Left lung (tissue), 10 donors: Measurements from ENCODE around the gene NR2C2AP. TPM values are rescaled to one million over a fixed set of nuclear protein-coding genes. Genes with fewer than 3 reads are reported as not detected.

Experiments
- ATAC-seq: fragments of 200-7000 bp; cut with Tn5 transposase; one replicate; pipeline ENCODE4 v1.9.1; 2020; ENCODE audit warnings: moderate library complexity
- DNase-seq, 4 donors: peaks; one replicate each; pipeline ENCODE4 v3.0.0-alpha.2; 2013 to 2020
- H3K27ac ChIP-seq, 2 donors: fragments of 200-600 bp; sonication (generic) in 1 of 2; one replicate each; pipeline versions ENCODE4 v1.5.0 to v1.8.0; 2020 to 2021
- H3K27me3 ChIP-seq, 2 donors: fragments of 200-600 bp; sonication (generic) in 1 of 2; one replicate each; pipeline versions ENCODE4 v1.5.0 to v1.8.0; 2020 to 2021
- H3K36me3 ChIP-seq, 2 donors: fragments of 200-600 bp; sonication (generic) in 1 of 2; one replicate each; pipeline versions ENCODE4 v1.5.0 to v1.8.0; 2020 to 2021
- H3K4me1 ChIP-seq, 2 donors: fragments of 200-600 bp; one replicate each; pipeline ENCODE4 v1.8.0; 2021
- H3K4me3 ChIP-seq, 2 donors: fragments of 200-600 bp; sonication (generic) in 1 of 2; one replicate each; pipeline versions ENCODE4 v1.5.0 to v1.8.0; 2020 to 2021; ENCODE audit warnings: mild to moderate bottlenecking in 1 of 2
- H3K9me3 ChIP-seq, 2 donors: fragments of 200-600 bp; sonication (generic) in 1 of 2; one replicate each; pipeline versions ENCODE4 v1.5.0 to v1.8.0; 2020 to 2021
- CTCF ChIP-seq, 2 donors: fragments of 200-600 bp; sonication (generic) in 1 of 2; IDR thresholded peaks; one replicate each; pipeline versions ENCODE4 v1.5.0 to v1.8.0; 2021; ENCODE audit warnings: antibody characterized with exemption in 2 of 2
- intact Hi-C, 2 donors: fragments of 100-400 bp; cut with DNase I; formaldehyde crosslinking; loops; one replicate each; pipeline versions ENCODE4 v1.11.2 to v1.14.2; 2022
- polyA plus RNA-seq, 6 donors: library from polyadenylated mRNA; unstranded; fragments of 120-200 nt; gene quantifications; one replicate each; pipeline ENCODE4 v1.2.1, GENCODE V29; 2013; ENCODE audit not compliant: insufficient read length in 6 of 6
- total RNA-seq, 2 donors: library from RNA; stranded (reverse); fragmentation: NEBNext Ultra II Directional; extraction: Animal tissue kit (Norgen Biotek cat#: 25700); gene quantifications; one replicate each; pipeline ENCODE4 v1.2.1, GENCODE V29; 2021
- donor health status: DM: no; HTN: yes; CAD: no.
- donor health status: DM: no; HTN: no; CAD: no.

NR2C2AP gene
- total and polyA plus RNA-seq, 8 donors: 10.4 to 22.3 (median 11.9) TPM

GRCh38 chr19:19238126-19238894 is 35.1 kb upstream of the NR2C2AP start:
- no peak for DNase-seq
- no peak for TF ChIP-seq CTCF (IDR thresholded peaks at IDR 0.05)
- no peaks in the 10 kb centered on the region for H3K4me1 ChIP-seq
- intact Hi-C loops: no loop called here
- peaks cover 0 to 29% of the 10 kb centered on the region in 2 donors for H3K9me3 ChIP-seq
- H3K4me3 ChIP-seq: no peak overlapping the region
- no peak overlapping the region for H3K27ac ChIP-seq
- H3K27me3 ChIP-seq: peaks cover 0 to 33% of the 10 kb centered on the region in 2 donors
- no peaks in the 10 kb centered on the region for H3K36me3 ChIP-seq
- no peak for ATAC-seq

- intact Hi-C loops: no loop called here
- no peak for TF ChIP-seq CTCF (IDR thresholded peaks at IDR 0.05)
- DNase-seq (no peak), ATAC-seq (no peak)
- peaks cover 0 to 25% of the 10 kb centered on the region in 2 donors for H3K27me3 ChIP-seq
- no peak overlapping the region for H3K4me3 ChIP-seq
- H3K4me1 ChIP-seq: no peaks in the 10 kb centered on the region
- H3K36me3 ChIP-seq: no peaks in the 10 kb centered on the region
- H3K27ac ChIP-seq: no peak overlapping the region
- H3K9me3 ChIP-seq: peaks cover 0 to 32% of the 10 kb centered on the region in 2 donors
Measured at GRCh38 chr19:19236173-19236572, 33.0 kb upstream of the NR2C2AP start.

GRCh38 chr19:19234220-19234816 is 31.1 kb upstream of the NR2C2AP start:
- TF ChIP-seq CTCF (IDR thresholded peaks at IDR 0.05): no peak
- intact Hi-C loops: no loop called here

GRCh38 chr19:19232261-19232721 is 29.1 kb upstream of the NR2C2AP start:
- peaks cover 0 to 32% of the 10 kb centered on the region in 2 donors for H3K9me3 ChIP-seq
- no peaks in the 10 kb centered on the region for H3K36me3 ChIP-seq
- DNase-seq (peak in 1 of 4 donors; percentile 63), ATAC-seq (no peak)
- no peak overlapping the region for H3K4me3 ChIP-seq
- intact Hi-C loops: no loop called here
- H3K27me3 ChIP-seq: peaks cover 0 to 20% of the 10 kb centered on the region in 2 donors
- H3K27ac ChIP-seq: no peak overlapping the region
- no peak for TF ChIP-seq CTCF (IDR thresholded peaks at IDR 0.05)
- H3K4me1 ChIP-seq: no peaks in the 10 kb centered on the region

More at GRCh38 chr19:19234220-19234816, 31.1 kb upstream of the NR2C2AP start:
- no peak for DNase-seq
- peaks cover 0 to 9% of the 10 kb centered on the region in 2 donors for H3K27me3 ChIP-seq
- H3K4me1 ChIP-seq: no peaks in the 10 kb centered on the region
- H3K9me3 ChIP-seq: peaks cover 0 to 32% of the 10 kb centered on the region in 2 donors
- no peak for ATAC-seq
- H3K36me3 ChIP-seq: no peaks in the 10 kb centered on the region
- no peak overlapping the region for H3K27ac ChIP-seq
- H3K4me3 ChIP-seq: no peak overlapping the region

GRCh38 chr19:19230999-19231398 is 27.8 kb upstream of the NR2C2AP start:
- DNase-seq: no peak
- H3K36me3 ChIP-seq: no peaks in the 10 kb centered on the region
- no peaks in the 10 kb centered on the region for H3K4me1 ChIP-seq
- no peak for ATAC-seq
- no peak for TF ChIP-seq CTCF (IDR thresholded peaks at IDR 0.05)
- H3K27ac ChIP-seq: no peak overlapping the region
- intact Hi-C loops: no loop called here
- H3K9me3 ChIP-seq: peaks cover 0 to 30% of the 10 kb centered on the region in 2 donors
- H3K4me3 ChIP-seq: no peak overlapping the region
- peaks cover 3 to 33% of the 10 kb centered on the region in 2 donors for H3K27me3 ChIP-seq
